Measurements from ENCODE around the gene SORBS1.

Gene SORBS1

GRCh38 chr10:95553674-95554073, 7.5 kb downstream of the SORBS1 start:
- DNase-seq (ENCODE audit: low read depth) = no peak

GRCh38 chr10:95552679-95553342, 8.4 kb downstream of the SORBS1 start:
- TF ChIP-seq CTCF (IDR thresholded peaks at IDR 0.05; ENCODE audit: control insufficient read depth, insufficient read depth, low read depth, low read length, missing control alignments) = no peak
- H3K4me3 ChIP-seq (ENCODE audit: control insufficient read depth, low read depth, low read length) = no peak overlapping the region
- DNase-seq (ENCODE audit: low read depth) = no peak

More at GRCh38 chr10:95553674-95554073, 7.5 kb downstream of the SORBS1 start:
- no peak for TF ChIP-seq CTCF (IDR thresholded peaks at IDR 0.05; ENCODE audit: control insufficient read depth, insufficient read depth, low read depth, low read length, missing control alignments)
- no peak overlapping the region for H3K4me3 ChIP-seq (ENCODE audit: control insufficient read depth, low read depth, low read length)

- no peak for DNase-seq (ENCODE audit: low read depth)
- TF ChIP-seq CTCF (IDR thresholded peaks at IDR 0.05; ENCODE audit: control insufficient read depth, insufficient read depth, low read depth, low read length, missing control alignments) = no peak
- no peak overlapping the region for H3K4me3 ChIP-seq (ENCODE audit: control insufficient read depth, low read depth, low read length)
Observed at GRCh38 chr10:95550073-95550672, 11.0 kb downstream of the SORBS1 start.

- DNase-seq (ENCODE audit: low read depth) = no peak
- no peak overlapping the region for H3K4me3 ChIP-seq (ENCODE audit: control insufficient read depth, low read depth, low read length)
- TF ChIP-seq CTCF (IDR thresholded peaks at IDR 0.05; ENCODE audit: control insufficient read depth, insufficient read depth, low read depth, low read length, missing control alignments) = no peak
Observed at GRCh38 chr10:95547791-95548435, 13.3 kb downstream of the SORBS1 start.

- no peak for DNase-seq (ENCODE audit: low read depth)
- H3K4me3 ChIP-seq (ENCODE audit: control insufficient read depth, low read depth, low read length) = no peak overlapping the region
- TF ChIP-seq CTCF (IDR thresholded peaks at IDR 0.05; ENCODE audit: control insufficient read depth, insufficient read depth, low read depth, low read length, missing control alignments) = no peak
Observed at GRCh38 chr10:95547197-95547596, 14.0 kb downstream of the SORBS1 start.

GRCh38 chr10:95545981-95546380, 15.2 kb downstream of the SORBS1 start:
- no peak overlapping the region for H3K4me3 ChIP-seq (ENCODE audit: control insufficient read depth, low read depth, low read length)
- no peak for DNase-seq (ENCODE audit: low read depth)
- no peak for TF ChIP-seq CTCF (IDR thresholded peaks at IDR 0.05; ENCODE audit: control insufficient read depth, insufficient read depth, low read depth, low read length, missing control alignments)

Measured in AG09309 (cell line).